ENCODE data around the gene TPRG1. TPM values are rescaled to one million over a fixed set of nuclear protein-coding genes. Genes with fewer than 3 reads are reported as not detected.
A peak's percentile ranks its signal among the peaks of the same experiment; 100 is the strongest.

TPRG1 gene
- total RNA-seq, 1 donor from 2014 or later = 23.4 TPM

DNA sequence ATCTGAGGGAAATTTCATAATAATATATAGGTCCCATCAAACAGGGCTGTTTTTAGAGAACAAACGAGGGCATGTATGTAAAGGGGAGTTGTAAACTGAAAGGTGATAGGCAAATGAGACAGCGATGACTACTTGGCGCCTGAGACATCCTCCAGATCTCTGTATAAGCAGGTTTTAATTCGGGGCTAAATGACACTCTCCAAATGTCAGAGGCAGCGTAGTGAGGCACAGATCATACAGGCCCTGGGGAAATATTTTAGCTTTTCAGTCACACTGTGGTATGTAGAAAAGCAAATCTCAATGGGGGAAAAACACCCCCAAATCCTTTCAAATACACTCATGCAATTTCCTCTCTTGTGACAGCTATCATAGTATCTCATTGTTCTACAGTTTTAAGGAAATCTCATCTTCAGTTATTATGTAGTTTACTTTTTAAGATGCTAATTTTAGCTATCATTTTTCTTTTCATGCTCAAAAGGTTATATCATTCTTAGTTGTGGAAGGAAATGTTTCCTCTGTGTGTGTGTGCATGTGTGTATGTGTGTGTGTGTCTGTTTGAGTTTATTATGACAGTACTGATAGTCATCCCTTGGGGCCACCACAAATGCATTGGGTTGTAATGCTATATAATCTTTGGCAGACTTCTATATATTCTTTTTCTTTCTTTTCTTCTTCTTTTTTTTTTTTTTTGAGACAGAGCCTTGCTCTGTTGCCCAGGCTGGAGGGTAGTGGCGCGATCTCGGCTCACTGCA, 1.1 kb downstream of the TPRG1 start:
- Histone ChIP-seq H3K36me3 (no peaks in the 10 kb centered on the region), H3K4me1 (no peaks in the 10 kb centered on the region), H3K9me3 (no peaks in the 10 kb centered on the region), H3K27ac (no peak overlapping the region), H3K27me3 (ENCODE audit: low read depth) (no peaks in the 10 kb centered on the region), H3K4me3 (no peak overlapping the region)
- DNase-seq (no peak), ATAC-seq (no peak)
- intact Hi-C loops (cut with DNase I) = no loop called here
- TF ChIP-seq CTCF (IDR thresholded peaks at IDR 0.05) = no peak

GRCh38 chr3:189184566-189184965, 12.8 kb downstream of the TPRG1 start:
- DNase-seq (no peak), ATAC-seq (no peak)
- no peak for TF ChIP-seq CTCF (IDR thresholded peaks at IDR 0.05)
- Histone ChIP-seq H3K4me1 (peaks cover 11% of the 10 kb centered on the region), H3K4me3 (no peak overlapping the region), H3K27ac (no peak overlapping the region), H3K9me3 (peaks cover 5% of the 10 kb centered on the region), H3K36me3 (no peaks in the 10 kb centered on the region), H3K27me3 (ENCODE audit: low read depth) (no peaks in the 10 kb centered on the region)
- intact Hi-C loops (cut with DNase I) = no loop called here

DNA sequence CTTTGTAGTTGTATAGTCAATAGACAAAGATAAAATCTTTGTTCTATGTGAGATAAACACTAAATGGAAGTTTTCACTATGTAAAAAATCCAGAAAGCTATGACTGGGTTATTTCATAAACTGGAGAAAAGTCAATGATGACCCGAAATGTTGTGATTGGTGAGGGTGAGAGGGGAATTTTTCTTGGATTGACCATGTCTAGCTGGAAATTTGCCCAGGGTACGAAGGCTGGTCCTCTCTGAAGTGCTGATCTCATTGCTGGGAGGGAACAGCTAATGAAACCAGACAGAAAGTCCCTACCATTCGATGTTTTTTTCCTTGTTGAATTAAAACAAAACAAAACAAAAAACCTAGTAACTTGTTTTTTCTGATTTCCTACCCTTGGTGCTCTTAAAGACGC, 14.3 kb downstream of the TPRG1 start:
- DNase-seq = no peak
- Histone ChIP-seq H3K27me3 (ENCODE audit: low read depth) (no peaks in the 10 kb centered on the region), H3K9me3 (peaks cover 3% of the 10 kb centered on the region), H3K4me1 (peaks cover 11% of the 10 kb centered on the region), H3K27ac (no peak overlapping the region), H3K36me3 (no peaks in the 10 kb centered on the region), H3K4me3 (no peak overlapping the region)
- ATAC-seq = peak; percentile 42 to 75
- intact Hi-C loops (cut with DNase I) = no loop called here
- no peak for TF ChIP-seq CTCF (IDR thresholded peaks at IDR 0.05)

DNA sequence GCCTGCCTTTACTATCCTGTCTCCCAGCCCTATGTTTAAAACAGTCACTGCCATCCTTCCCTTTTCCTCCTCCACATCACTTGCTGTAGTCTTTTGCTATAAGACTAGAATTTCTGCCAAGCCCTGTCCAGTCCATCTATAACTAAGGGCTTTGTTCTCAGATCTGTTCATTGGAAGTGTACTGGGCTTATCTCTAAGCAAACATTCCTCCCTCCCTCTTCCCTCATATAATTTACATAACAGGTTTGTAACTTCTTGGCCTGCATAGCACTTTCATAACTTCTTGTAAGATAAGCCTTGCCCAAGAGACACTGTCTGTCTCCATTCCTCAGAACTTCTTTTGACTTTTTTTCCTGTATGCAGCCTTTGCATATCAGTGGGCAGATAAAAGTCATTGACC, 16.7 kb downstream of the TPRG1 start:
- H3K9me3 ChIP-seq = peaks cover 18% of the 10 kb centered on the region
- no peak for DNase-seq
- H3K27me3 ChIP-seq (ENCODE audit: low read depth) = no peaks in the 10 kb centered on the region
- no peak overlapping the region for H3K4me3 ChIP-seq
- peak overlapping the region; percentile 51 for H3K27ac ChIP-seq
- H3K4me1 ChIP-seq = peaks cover 11% of the 10 kb centered on the region
- ATAC-seq = peak; percentile 88 to 96
- intact Hi-C loops (cut with DNase I) = no loop called here
- no peak for TF ChIP-seq CTCF (IDR thresholded peaks at IDR 0.05)
- H3K36me3 ChIP-seq = no peaks in the 10 kb centered on the region

DNA sequence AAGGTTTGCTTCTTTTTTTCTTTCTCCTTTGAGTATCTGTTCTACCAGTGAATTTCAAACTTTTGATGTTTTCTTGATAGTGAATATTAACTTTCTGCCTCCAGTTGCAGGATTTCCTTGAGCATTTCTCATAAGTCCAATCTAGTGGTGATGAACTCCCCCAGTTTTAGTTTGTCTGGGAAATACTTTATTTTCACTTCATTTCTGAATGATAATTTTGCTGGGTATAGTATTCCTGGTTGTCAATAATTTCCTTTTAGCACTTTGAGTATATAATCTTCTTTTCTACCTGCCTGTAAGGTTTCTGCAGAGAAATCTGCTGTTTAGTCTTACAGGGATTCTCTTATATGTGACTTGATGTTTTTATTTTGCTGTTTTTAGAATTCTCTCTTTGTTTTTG, 21.0 kb downstream of the TPRG1 start:
- Histone ChIP-seq H3K27me3 (ENCODE audit: low read depth) (no peaks in the 10 kb centered on the region), H3K9me3 (peaks cover 23% of the 10 kb centered on the region), H3K4me1 (peaks cover 11% of the 10 kb centered on the region), H3K27ac (no peak overlapping the region), H3K4me3 (no peak overlapping the region), H3K36me3 (no peaks in the 10 kb centered on the region)
- DNase-seq (no peak), ATAC-seq (no peak)
- intact Hi-C loops (cut with DNase I) = no loop called here
- no peak for TF ChIP-seq CTCF (IDR thresholded peaks at IDR 0.05)
